HG03354 (cell line): Measurements from ENCODE around the gene TRPM2.
"Not testable (repeated sequence)": the region's sequence is repeated elsewhere in the genome, so short reads cannot be mapped to it uniquely, and the experiment has no call there.

Source experiments
- ATAC-seq: cut with Tn5 transposase; IDR thresholded peaks from one replicate; pipeline ENCODE4 v1.9.1; 2021; ENCODE audit warnings: mild to moderate bottlenecking; ENCODE audit not compliant: unreplicated experiment, poor library complexity, severe bottlenecking

Gene TRPM2

DNA sequence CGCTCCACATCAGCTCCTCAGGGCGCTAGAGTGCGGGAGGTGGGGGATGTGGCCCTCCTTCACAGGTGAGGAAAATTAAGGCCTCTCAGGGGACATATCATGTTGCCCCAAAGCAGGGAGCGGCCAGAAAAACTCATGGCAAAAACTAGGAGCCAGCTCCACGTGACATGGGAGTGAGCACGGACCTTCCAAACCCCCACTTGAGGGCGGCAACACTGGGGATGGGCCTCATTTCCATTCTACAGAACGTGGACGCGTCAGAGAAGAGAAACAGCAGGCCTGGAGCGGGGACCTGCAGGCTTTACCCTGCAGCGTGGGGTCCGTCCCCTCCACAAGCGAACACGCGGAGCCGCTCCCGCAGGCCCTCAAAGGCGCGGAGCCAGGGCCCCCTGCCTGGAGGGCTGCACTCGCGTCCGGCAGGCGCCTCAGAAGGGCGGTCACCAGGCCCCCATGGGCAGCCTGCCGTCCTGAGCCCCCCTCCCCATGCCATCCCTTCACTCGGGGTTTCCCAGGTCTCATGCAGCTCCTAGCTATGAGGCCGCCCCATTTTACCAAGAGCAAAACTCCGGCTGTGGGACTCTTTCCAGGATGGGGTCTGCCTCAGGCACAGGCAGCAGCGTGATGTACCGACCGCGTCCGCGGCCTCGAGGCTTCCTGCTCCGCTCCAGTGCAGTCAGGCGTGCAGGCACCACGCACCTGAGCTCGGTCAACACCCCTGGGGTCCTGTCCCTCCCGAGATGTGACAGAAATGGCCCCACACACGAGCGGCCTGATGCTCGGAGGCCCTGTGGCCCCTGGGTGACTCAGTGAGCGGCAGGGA lies 19.7 kb upstream of the TRPM2 start:
- no peak for ATAC-seq

DNA sequence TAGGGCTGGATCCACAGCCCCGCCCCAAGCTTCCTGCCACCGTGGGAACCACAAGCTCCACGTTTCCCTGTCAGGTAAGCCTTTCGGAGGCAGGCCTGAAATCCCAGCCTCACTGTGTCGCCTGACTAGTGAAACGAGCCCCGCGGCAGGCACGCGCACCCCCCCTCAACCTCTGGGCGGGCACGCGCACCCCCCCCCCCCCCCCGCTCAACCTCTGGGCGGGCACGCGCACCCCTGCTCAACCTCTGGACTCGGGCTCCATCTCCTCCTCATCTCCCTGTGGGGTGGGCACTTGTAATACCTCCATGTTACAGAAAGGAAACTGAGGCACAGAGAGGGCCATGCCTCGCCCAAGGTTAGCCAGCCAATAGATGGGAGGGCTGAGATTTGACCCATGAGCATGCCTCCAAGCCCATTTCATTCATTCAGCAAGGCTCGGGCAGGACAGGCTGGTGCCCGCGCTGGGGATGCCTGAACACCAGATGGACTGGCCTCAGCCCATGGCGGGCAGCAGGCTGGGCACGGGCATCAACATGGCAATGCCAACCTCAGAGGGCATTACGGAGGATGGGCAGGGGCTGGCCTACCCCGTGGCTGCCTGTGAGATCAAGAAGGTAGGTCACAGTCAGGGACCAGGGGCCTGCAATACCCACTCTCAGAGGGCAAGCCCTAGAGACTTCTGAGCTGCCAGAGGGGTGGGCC lies 18.9 kb upstream of the TRPM2 start:
- ATAC-seq = no peak

DNA sequence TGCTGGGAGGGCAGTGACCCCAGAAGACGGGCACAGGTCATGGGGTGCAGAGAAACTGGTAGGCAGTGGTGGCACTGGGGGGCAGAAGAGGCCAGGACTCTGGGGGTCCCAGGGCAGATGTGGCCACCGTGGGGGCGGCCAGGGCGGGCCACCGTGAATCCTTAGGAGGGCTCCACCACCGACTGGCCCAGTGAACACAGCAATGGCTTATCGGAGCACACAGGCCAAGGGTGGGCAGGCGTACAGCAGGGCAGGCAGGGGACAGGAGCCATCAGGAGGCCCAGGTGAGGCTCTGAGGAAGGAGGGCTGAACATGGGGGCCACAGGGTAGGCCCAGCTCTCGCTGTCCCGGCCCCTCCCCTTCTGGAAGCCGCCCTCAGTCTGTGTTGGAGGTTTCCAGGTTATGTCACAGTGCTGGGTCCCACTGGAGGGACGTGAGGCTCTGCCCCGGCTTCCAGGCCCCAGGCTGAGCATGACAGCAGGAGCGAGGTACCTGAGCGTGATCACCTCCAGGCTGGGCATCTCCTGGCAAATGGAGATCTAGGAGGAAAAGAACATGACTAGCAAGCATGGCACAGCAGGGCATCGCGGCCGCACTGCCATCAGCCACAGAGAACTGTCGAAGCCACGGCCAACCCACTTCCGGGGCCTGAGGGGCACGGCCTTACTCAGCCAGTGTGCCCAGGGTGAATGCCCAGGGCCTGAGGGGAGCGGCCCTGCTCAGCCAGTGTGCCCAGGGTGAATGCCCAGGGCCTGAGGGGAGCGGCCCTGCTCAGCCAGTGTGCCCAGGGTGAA lies 18.0 kb upstream of the TRPM2 start:
- ATAC-seq = no peak

- no peak for ATAC-seq
These were observed 16.0 kb upstream of the TRPM2 start for GRCh38 chr21:44337449-44337848.

GRCh38 chr21:44337941-44338895 lies 15.2 kb upstream of the TRPM2 start:
- no peak for ATAC-seq

DNA sequence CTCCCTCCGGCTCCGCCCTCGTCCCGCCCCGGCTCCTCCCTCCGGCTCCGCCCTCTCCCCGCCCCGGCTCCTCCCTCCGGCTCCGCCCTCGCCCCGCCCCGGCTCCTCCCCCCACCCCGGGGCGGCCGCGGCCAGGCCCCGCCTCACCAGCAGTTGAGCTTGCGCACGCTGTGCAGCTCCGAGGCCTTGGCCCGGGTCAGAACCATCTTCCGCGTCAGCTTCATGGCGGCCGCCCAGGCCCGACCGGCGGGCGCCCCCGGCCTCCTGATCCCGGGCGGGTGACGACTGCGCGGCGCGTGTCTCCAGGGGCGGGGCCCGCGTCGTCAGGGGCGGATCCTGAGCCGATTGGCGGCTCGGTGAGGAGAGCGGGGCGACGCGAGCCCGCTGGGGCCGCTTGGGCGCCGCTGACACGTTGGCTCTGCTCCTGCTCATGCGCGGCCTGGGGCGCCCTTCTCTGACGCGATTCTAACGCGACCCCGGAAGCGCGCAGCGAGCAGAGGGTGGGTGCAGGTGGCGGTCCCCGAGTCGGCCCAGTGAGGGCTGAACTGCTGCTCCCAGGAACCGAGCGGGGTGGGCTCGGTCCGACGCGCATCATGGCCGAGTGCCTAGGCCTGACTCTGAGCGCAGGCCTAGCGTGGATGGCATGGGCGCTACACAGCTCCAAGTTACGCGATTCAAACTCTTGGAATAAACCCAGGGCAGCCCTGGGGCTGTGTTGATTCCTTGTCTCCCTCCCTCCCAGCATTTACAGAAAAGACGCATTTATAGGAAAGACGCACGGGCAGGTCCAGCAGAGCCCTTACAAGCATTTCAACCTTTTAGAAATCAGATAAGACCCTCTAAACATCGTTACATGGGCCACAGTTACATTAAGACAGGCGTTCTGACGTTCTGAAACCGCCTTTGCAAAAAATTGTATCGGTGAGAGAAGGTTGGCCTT lies 14.2 kb upstream of the TRPM2 start, which contains the start of gene CFAP410:
CFAP410 (minus strand) TSS at position 420 of the 940 bp plus-strand sequence; CDS start at position 224, 196 bp downstream.
- ATAC-seq = peak; percentile 84

DNA sequence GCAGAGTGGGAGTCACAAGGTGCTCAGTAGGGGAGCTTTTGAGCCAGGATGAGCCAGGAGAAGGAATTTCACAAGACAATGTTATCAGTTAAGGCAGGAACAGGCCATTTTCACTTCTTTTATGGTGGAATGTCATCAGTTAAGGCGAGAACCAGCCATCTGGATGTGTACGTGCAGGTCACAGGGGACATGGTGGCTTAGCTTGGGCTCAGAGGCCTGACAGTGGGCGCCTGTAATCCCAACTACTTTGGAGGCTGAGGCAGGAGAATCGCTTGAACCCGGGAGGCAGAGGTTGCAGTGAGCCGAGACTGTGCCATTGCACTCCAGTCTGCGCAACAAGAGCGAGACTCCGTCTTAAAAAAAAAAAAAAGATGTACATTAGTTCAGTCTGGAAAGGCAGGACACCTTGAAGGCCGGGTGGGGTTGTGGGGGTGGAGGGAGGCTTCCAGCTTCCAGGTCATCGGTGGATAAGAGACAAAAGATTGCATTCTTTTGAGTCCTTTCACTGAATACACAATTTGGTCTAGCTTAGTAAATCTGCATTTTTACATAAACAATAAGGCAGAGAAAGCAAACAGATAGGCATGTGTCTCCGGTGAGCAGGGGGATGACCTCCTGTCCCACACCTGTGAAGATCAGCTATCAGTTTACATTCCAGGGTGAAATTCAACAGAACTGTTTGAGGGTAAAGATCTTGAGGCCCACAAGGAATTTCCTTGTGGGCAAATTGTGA lies 11.5 kb upstream of the TRPM2 start:
- ATAC-seq = not testable (repeated sequence)

DNA sequence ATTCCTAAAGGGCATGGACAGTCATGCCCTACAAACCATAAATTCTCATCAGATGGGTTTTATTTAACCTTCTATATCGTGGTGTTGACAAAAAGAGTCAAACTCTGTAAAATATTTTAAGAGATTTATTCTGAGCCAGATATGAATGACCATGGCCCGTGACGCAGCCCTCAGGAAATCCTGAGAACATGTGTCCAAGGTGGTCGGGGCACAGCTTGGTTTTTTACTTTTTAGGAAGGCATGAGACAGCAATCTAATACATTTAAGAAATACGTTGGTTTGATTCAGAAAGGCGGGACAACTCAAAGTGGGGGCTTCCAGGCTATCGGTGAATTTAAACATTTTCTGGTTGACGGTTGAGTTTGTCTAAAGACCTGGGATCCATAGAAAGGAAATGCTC lies 10.4 kb upstream of the TRPM2 start:
- ATAC-seq = not testable (repeated sequence)

GRCh38 chr21:44344541-44345183 lies 8.8 kb upstream of the TRPM2 start:
- ATAC-seq = no peak

GRCh38 chr21:44345495-44345894 lies 7.9 kb upstream of the TRPM2 start:
- no peak for ATAC-seq

DNA sequence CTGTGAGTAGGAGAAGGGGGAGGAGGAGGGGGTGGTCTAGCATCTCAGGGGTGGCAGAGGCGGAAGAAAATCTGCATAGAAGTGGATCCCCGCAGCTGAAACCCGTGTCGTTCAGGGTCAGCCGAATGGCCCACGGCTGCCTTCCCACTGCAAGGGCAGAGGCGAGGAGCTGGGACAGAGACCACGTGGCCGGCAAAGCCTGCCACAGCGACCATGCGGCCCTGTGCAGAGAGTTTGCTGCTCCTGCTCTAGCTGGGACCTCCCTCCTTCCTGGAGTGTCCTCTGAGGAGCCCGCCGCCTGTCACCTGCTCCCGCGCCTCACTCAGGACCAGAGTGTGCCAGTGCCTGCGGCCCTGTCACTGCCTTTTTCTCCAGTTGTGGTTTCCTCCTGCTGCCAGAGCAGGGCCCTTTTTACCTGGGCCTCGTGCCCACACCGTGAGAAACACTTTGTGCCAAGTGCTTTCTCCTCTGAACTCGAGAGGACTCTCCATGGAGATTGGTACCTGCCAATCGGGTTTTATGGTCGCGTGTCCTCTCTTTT lies 5.4 kb upstream of the TRPM2 start:
- no peak for ATAC-seq

DNA sequence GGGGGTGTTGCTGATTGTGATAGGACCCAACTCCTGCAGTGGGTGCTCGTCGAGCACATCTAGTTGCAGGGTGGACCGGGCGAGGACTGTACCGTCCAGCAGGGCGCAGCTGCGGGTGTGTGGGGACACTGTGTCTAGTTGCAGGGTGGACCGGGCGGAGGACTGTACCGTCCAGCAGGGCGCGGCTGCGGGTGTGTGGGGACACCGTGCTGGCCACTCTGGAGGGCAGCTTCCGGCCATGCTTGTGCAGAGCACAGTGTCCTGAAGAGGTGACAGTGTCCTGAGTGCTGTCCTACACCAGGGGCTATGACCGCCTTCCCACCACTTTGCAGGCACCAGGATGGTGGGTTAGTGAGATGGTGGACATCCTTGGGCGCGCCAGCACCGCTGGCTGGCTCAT lies 4.6 kb upstream of the TRPM2 start:
- ATAC-seq = no peak

- ATAC-seq = no peak
These were observed 4.0 kb upstream of the TRPM2 start for GRCh38 chr21:44349416-44349846.

GRCh38 chr21:44349847-44350772 lies 3.3 kb upstream of the TRPM2 start:
- no peak for ATAC-seq

DNA sequence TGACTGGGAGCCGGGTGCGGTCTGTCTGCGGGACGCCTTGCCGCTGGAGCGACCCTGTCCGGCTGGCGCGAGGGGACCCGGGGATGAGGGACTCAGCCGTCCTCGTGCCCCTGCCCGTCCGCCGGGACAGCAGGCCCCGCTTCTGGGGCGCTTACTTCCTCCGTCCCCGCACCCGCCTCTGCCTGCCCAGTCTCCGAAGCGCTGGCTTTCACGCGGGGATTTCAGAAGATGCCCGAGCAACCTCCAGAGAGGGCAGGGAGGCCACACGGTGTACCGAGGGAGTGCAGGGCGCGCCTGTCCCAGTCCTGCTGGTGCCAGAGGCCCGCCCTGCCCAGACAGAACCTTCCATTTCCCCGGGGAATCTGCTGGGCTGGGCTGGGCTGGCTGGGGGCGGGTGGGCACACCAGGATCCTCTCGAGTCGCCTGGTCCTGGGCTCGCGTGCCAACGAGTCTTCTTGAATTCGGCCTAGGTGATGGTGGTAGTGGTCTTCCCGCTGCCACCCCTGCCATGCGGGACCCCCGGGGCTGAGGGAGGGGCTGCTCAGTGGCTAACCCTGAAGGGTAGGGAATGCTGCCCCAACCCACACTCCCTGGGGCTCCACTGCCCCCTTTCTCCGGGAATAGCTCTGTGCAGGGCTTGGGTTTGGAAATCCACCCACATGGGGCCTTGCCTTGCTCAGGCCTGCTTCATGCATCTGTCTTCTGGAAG lies 2.5 kb upstream of the TRPM2 start:
- ATAC-seq = no peak
